Breast epithelium (tissue), 3 donors: Measurements from ENCODE around the gene GUCA1A.

Experiments used
- POLR2A ChIP-seq: fragments of 450-650 bp; IDR thresholded peaks from one replicate; pipeline ENCODE4 v1.6.1; 2016; ENCODE audit warnings: antibody characterized with exemption, mild to moderate bottlenecking, moderate library complexity
- POLR2AphosphoS5 ChIP-seq, 3 donors: sonication (generic); formaldehyde crosslinking; IDR thresholded peaks; one replicate each; pipeline ENCODE4 v1.6.1; 2017; ENCODE audit warnings: antibody characterized with exemption in 3 of 3

GRCh38 chr6:42153921-42154320, 19.2 kb upstream of the GUCA1A start:
- TF ChIP-seq POLR2AphosphoS5 (IDR thresholded peaks at IDR 0.05) (no peak), POLR2A (no peak)
